OCI-LY7 (cell line): ENCODE measurements around the gene GMDS. TPM values are rescaled to one million over a fixed set of nuclear protein-coding genes. Genes with fewer than 3 reads are reported as not detected.

Experiments
- BruUV-seq: library from RNA; stranded (reverse); fragments of 400-500 nt; replicated peaks from 2 replicates; lab custom pipeline; 2021; lab: Mats Ljungman, UMichigan
- CTCF ChIA-PET: fragments of 300-600 bp; sonication (Branson Sonifier 250); formaldehyde crosslinking; loops from one replicate; lab custom pipeline; 2022; ENCODE audit warnings: antibody characterized with exemption; ENCODE audit not compliant: unreplicated experiment; lab: Charles Lee
- POLR2A ChIA-PET: fragments of 300-600 bp; sonication (Branson Sonifier 250); formaldehyde crosslinking; loops from one replicate; lab custom pipeline; 2022; ENCODE audit warnings: antibody characterized with exemption; lab: Charles Lee
- DNase-seq: peaks from one replicate; pipeline ENCODE4 v3.0.0-alpha.2; 2015; ENCODE audit warnings: low spot score
- H2AFZ ChIP-seq: fragments of 200-600 bp; sonication (generic), shearing (Covaris generic); 2 replicates; pipeline ENCODE4 v1.6.1; 2014; ENCODE audit warnings: mild to moderate bottlenecking, antibody characterized with exemption, low read length, moderate library complexity
- H3K27ac ChIP-seq: fragments of 200-600 bp; sonication (generic); 2 replicates; pipeline ENCODE4 v1.5.1; 2014; ENCODE audit warnings: mixed run types, low read depth, mild to moderate bottlenecking, moderate library complexity, low read length, inconsistent platforms; ENCODE audit not compliant: poor library complexity, severe bottlenecking
- H3K36me3 ChIP-seq: fragments of 200-600 bp; sonication (generic); 2 replicates; pipeline ENCODE4 v1.6.1; 2014; ENCODE audit warnings: mild to moderate bottlenecking, antibody characterized with exemption, low read length, moderate library complexity, mixed read lengths; ENCODE audit not compliant: insufficient read depth
- H3K4me1 ChIP-seq: fragments of 200-600 bp; sonication (generic); 2 replicates; pipeline ENCODE4 v1.5.1; 2014; ENCODE audit warnings: mild to moderate bottlenecking, low read length; ENCODE audit not compliant: insufficient read depth, poor library complexity, severe bottlenecking
- H3K4me2 ChIP-seq: fragments of 200-600 bp; sonication (generic); 2 replicates; pipeline ENCODE4 v1.6.1; 2014; ENCODE audit warnings: mild to moderate bottlenecking, low read length
- H3K4me3 ChIP-seq: fragments of 200-600 bp; sonication (generic); 2 replicates; pipeline ENCODE4 v1.5.1; 2014; ENCODE audit warnings: mild to moderate bottlenecking, low read depth, low read length; ENCODE audit not compliant: poor library complexity, severe bottlenecking
- H3K79me2 ChIP-seq: fragments of 200-600 bp; sonication (generic); 2 replicates; pipeline ENCODE4 v1.6.1; 2016; ENCODE audit warnings: low read depth, mild to moderate bottlenecking, low read length, moderate library complexity, mixed read lengths; ENCODE audit not compliant: insufficient read depth
- H3K9me2 ChIP-seq: fragments of 200-600 bp; sonication (generic); 2 replicates; pipeline ENCODE4 v1.6.1; 2016; ENCODE audit warnings: mild to moderate bottlenecking, low read length, mixed read lengths; ENCODE audit not compliant: insufficient read depth
- H3K9me3 ChIP-seq: fragments of 200-600 bp; sonication (generic); 2 replicates; pipeline ENCODE4 v1.6.1; 2014; ENCODE audit warnings: mild to moderate bottlenecking, mixed run types, low read length, mixed read lengths
- H4K20me1 ChIP-seq: fragments of 200-600 bp; sonication (generic); 2 replicates; pipeline ENCODE4 v1.6.1; 2014; ENCODE audit warnings: mild to moderate bottlenecking, antibody characterized with exemption, low read length, moderate library complexity, mixed read lengths; ENCODE audit not compliant: insufficient read depth
- EZH2phosphoT487 ChIP-seq: fragments of 200-600 bp; sonication (generic); IDR thresholded peaks from 2 replicates; pipeline ENCODE4 v1.6.1; 2018; ENCODE audit warnings: low read depth, borderline replicate concordance, mild to moderate bottlenecking, mixed run types, antibody characterized with exemption, low read length, moderate library complexity, mixed read lengths
- intact Hi-C: fragments of 100-400 bp; cut with micrococcal nuclease; formaldehyde crosslinking; loops from one replicate; pipeline ENCODE4 v1.10.0; 2022; ENCODE audit not compliant: unreplicated experiment
- total RNA-seq, 2 experiments: library from RNA; depleted of rRNA in 1 of 2; stranded (reverse); fragments of >200 nt in 1 of 2; shearing (Covaris generic) in 1 of 2; gene quantifications; 2 replicates each; pipeline ENCODE4 v1.2.3, GENCODE V29; 2014 to 2022
- TF ChIP-seq, protein P1 (sequence below): fragments of 200-600 bp; sonication (generic); conservative IDR thresholded peaks from 2 replicates; pipeline ENCODE4 v1.5.1; 2014; ENCODE audit warnings: mild to moderate bottlenecking, antibody characterized with exemption, low read length, moderate library complexity, mixed read lengths

GMDS gene
- total RNA-seq, 2 experiments from 2014 or later = 9.9 to 26.8 TPM

DNA sequence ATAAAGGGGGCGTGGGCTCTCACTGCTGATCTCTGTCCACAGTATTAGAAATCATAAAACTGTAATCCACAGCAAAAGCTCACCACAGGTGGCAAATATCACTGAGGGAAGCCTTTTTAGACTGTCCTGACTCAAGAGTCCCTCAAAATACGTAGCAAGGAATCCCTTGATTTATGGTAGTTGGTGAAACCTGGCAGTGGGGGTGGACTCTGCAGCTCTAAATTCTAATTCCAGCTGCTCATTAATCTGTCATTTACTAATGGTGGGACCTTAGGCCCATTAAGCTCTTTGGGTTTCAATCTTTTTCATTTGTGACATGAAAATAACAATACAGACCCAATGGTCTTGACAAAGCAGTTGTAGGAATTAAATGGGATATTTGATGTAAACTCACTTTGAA is 32.3 kb downstream of the GMDS start:
- CTCF ChIA-PET = interaction anchor here (0.5 kb wide), 1 partner anchor 749 kb away, joined by 4 read pairs; no protein-coding TSS in a partner anchor

DNA sequence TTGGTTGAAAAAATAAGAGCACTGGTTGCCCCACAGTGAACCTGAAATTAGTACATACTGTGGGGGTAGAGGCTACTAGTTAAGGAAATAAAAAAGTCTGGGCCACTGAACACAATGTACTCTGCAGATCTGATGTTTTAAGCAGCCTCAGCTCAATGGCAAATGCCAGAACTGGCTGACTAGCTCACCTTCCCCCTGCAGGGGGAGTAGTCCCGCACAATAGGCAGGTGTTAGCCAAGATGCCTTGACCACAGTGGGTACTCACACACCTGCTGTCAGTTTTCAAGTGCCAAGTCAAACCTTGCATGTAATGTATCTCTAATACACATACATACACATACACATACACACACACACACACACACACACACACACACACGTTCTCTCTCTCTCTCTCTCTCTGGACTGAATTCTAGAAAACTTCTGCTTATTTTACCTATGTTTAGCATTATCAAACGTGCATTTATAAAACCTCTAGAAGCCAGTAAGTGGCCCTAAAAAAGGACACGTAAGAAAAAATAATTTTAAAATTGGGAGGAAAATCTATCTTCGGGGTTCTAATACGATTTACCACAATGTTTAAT is 36.1 kb downstream of the GMDS start:
- Histone ChIP-seq H2AFZ (no peak overlapping the region), H3K36me3 (no peaks in the 10 kb centered on the region), H3K4me3 (no peak overlapping the region), H3K9me2 (no peaks in the 10 kb centered on the region), H3K4me1 (no peaks in the 10 kb centered on the region), H3K4me2 (no peak overlapping the region), H3K27ac (no peak overlapping the region), H3K9me3 (no peaks in the 10 kb centered on the region), H4K20me1 (peaks cover 7% of the 10 kb centered on the region; the same call in 1 of the 2 replicates), H3K79me2 (no peaks in the 10 kb centered on the region)
- intact Hi-C loops = loop anchor here (1.0 kb wide), 1 partner anchor 145 kb away; no protein-coding TSS in a partner anchor
- CTCF ChIA-PET = no interaction called here
- POLR2A ChIA-PET = interaction anchor here (0.5 to 1.3 kb wide), 6 partner anchors 9 to 1247 kb away, joined by 3 to 6 read pairs (median 3); no protein-coding TSS in a partner anchor
- no TSS peak for BruUV-seq
- peak; percentile 59 for DNase-seq
- TF ChIP-seq, protein P1, sequence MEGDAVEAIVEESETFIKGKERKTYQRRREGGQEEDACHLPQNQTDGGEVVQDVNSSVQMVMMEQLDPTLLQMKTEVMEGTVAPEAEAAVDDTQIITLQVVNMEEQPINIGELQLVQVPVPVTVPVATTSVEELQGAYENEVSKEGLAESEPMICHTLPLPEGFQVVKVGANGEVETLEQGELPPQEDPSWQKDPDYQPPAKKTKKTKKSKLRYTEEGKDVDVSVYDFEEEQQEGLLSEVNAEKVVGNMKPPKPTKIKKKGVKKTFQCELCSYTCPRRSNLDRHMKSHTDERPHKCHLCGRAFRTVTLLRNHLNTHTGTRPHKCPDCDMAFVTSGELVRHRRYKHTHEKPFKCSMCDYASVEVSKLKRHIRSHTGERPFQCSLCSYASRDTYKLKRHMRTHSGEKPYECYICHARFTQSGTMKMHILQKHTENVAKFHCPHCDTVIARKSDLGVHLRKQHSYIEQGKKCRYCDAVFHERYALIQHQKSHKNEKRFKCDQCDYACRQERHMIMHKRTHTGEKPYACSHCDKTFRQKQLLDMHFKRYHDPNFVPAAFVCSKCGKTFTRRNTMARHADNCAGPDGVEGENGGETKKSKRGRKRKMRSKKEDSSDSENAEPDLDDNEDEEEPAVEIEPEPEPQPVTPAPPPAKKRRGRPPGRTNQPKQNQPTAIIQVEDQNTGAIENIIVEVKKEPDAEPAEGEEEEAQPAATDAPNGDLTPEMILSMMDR = peak; percentile 79
- TF ChIP-seq EZH2phosphoT487 = no peak

More for the DNA sequence above, 32.3 kb downstream of the GMDS start:
- Histone ChIP-seq H3K36me3 (no peaks in the 10 kb centered on the region), H3K4me2 (no peak overlapping the region), H4K20me1 (peaks cover 7% of the 10 kb centered on the region; the same call in 1 of the 2 replicates), H3K9me2 (no peaks in the 10 kb centered on the region), H3K79me2 (no peaks in the 10 kb centered on the region), H2AFZ (no peak overlapping the region), H3K27ac (no peak overlapping the region), H3K4me3 (no peak overlapping the region), H3K9me3 (no peaks in the 10 kb centered on the region), H3K4me1 (no peaks in the 10 kb centered on the region)
- intact Hi-C loops = no loop called here
- TF ChIP-seq, protein P1 = no peak
- TF ChIP-seq EZH2phosphoT487 = no peak
- no peak for DNase-seq
- no TSS peak for BruUV-seq
- POLR2A ChIA-PET = interaction anchor here (0.6 to 1.1 kb wide), 4 partner anchors 25 to 634 kb away, joined by 3 to 8 read pairs (median 4); no protein-coding TSS in a partner anchor

DNA sequence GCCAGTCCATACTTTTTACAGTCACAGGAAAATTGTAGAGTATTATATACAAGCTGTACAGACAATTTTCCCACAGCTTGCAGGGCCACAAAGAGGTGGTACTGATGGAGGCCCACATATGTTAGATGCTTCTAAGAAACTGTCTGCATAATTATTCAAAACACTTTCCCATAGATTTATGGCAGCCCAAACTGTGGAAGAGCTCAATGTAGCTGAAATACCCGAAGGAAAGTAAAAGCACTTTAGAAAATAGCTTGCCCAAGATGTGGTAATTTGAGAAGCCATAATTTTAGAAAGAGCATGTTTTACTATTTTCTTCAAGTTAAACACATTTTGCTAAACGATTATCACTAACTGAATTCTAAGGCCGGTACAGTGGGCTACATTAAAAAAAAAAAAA is 36.9 kb downstream of the GMDS start:
- DNase-seq = no peak
- BruUV-seq = no TSS peak
- H3K4me2 ChIP-seq = no peak overlapping the region
- no peaks in the 10 kb centered on the region for H3K9me2 ChIP-seq
- TF ChIP-seq EZH2phosphoT487 = no peak
- TF ChIP-seq, protein P1 = no peak
- H4K20me1 ChIP-seq = peaks cover 14% of the 10 kb centered on the region; the same call in 1 of the 2 replicates
- no peaks in the 10 kb centered on the region for H3K36me3 ChIP-seq
- H2AFZ ChIP-seq = no peak overlapping the region
- H3K9me3 ChIP-seq = no peaks in the 10 kb centered on the region
- POLR2A ChIA-PET = interaction anchor here (0.6 to 1.3 kb wide), 7 partner anchors 9 to 1342 kb away, joined by 3 to 5 read pairs (median 4); no protein-coding TSS in a partner anchor
- H3K4me1 ChIP-seq = no peaks in the 10 kb centered on the region
- CTCF ChIA-PET = no interaction called here
- H3K27ac ChIP-seq = no peak overlapping the region
- no peaks in the 10 kb centered on the region for H3K79me2 ChIP-seq
- H3K4me3 ChIP-seq = no peak overlapping the region
- intact Hi-C loops = no loop called here
